KBM-7 (cell line): ENCODE measurements around the gene CNPY4.
A peak's percentile ranks its signal among the peaks of the same experiment; 100 is the strongest.

Source experiments
- DNase-seq: peaks from one replicate; pipeline ENCODE4 v3.0.0-alpha.2; 2015
- in situ Hi-C: fragments of 300-500 bp; cut with MboI; formaldehyde crosslinking; loops from 2 replicates; pipeline ENCODE4 v1.14.3; 2020; ENCODE audit warnings: low sequenced_read_pairs, low pct_unique_long_range_greater_than_20kb, mixed read lengths

Gene CNPY4

DNA sequence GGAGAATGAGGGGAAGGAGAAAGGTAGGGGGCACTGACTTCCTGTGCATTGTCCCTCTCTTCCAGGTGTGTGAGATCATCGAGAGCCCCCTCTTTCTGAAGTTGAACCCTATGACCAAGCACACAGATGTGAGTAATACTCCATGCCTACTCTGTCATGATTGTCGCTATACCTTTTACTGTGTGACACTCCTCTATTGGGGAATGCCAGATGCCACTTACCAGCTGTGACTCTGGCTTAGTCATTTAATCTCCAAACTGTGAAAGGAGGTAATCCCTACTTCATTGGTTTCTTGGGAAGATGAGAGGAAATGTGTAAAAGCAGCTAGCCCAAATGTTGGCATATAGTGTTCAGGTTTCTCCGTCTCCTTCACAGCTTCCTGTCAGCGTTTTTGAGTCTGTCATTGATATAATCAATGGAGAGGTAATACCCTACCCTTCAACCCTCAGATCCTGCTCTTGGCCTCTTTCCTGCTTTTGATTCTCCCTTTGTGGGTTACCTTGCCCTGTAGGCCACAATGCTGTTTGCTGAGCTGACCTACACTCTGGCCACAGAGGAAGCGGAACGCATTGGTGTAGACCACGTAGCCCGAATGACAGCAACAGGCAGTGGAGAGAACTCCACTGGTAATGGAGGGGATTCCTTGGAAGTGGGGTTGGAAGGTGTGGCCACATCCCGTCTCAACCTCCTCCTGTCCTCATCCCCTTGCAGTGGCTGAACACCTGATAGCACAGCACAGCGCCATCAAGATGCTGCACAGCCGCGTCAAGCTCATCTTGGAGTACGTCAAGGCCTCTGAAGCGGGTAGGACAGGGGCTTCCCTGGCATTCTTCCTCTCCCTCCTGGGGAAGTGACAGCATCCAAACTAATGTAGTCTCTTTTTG, 28.7 kb upstream of the CNPY4 start:
- DNase-seq, result no peak
- in situ Hi-C loops, result no loop called here

DNA sequence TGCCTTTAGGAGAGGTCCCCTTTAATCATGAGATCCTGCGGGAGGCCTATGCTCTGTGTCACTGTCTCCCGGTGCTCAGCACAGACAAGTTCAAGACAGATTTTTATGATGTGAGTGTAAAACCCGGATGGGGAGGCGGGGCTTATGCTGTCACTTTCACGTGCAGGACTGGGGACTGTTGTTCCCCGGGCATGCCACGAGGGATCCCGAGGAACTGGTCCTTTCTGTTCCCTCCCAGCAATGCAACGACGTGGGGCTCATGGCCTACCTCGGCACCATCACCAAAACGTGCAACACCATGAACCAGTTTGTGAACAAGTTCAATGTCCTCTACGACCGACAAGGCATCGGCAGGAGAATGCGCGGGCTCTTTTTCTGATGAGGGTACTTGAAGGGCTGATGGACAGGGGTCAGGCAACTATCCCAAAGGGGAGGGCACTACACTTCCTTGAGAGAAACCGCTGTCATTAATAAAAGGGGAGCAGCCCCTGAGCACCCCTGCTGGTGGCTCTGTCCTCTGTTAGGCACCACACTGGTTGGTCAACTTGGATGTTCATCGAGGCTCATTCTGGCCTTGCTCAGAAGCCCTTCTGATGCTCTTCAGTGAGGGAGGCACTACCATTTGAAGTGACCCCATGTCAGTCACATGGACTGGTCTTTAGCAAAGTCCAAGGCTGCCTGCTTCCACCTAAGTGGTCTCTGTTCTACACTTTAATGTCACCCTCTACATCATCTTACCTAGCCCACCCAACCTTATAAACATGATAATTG, 27.8 kb upstream of the CNPY4 start:
- in situ Hi-C loops, result no loop called here
- peak; percentile 29 for DNase-seq

DNA sequence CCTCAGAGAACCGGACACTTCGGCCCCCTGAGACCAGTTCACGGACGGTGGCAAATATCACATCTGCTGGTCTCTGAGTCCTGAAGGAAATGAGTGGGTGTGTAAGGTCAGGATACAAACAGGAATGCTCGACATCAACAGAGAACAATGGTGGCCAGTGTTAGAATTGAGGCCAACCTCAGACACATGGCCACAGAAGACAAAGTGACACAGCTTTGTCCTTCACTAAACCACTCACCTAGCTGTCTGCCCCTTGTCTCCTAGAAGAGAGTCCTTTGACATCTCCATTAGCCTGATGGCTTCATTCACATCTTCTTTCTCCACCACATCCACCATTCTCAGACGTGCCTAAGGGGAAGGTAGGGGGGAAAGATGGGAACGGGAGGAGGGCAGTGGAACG, 26.4 kb upstream of the CNPY4 start:
- DNase-seq, result no peak
- in situ Hi-C loops, result no loop called here

DNA sequence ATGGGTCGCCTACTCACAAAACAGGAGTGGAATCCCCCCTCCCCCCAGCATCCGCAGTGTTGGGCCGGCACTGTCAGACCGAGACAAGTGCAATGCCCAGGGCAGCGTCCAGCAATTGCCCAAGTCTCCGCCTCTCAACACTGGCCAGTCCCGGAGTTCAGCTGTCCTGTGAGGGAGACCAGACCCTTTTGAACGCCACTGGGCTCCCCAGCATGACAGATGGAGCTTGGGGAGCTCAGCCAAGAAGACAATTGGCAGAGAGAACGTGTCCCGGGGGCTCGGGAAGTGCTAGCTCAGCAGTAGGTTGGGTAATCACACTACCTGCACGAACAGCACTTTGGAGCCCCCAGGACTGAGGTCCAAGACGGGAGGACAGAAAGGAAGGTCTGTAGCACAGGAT, 25.9 kb upstream of the CNPY4 start:
- DNase-seq, result no peak
- in situ Hi-C loops, result no loop called here

DNA sequence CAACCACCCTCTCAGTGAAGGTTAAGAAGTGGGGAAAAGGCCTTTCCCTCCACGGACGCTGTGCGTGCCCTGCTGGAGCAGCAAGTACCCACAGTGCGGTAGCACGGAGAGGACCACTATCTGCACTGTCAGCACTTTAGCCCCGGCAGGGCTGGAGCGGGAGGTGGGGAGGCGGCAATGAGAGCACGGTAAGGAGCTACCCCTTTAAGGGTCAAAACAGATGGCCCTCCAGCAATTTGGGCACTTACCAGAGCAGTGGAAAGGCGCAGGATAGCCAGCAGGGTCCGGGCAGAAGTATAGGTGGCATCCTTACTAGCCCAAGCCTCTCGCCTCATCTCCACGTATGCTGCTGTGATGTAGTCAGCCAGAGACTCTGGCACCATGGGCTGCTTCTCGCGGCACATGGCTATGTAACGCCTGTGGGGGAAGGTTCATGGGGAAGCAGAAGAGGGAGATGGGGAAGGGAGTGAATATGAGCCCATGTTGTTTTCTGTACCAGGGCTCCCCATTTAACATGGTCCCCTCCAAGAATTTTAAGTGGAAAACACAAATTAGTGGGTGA, 25.4 kb upstream of the CNPY4 start:
- no peak for DNase-seq
- in situ Hi-C loops, result no loop called here

DNA sequence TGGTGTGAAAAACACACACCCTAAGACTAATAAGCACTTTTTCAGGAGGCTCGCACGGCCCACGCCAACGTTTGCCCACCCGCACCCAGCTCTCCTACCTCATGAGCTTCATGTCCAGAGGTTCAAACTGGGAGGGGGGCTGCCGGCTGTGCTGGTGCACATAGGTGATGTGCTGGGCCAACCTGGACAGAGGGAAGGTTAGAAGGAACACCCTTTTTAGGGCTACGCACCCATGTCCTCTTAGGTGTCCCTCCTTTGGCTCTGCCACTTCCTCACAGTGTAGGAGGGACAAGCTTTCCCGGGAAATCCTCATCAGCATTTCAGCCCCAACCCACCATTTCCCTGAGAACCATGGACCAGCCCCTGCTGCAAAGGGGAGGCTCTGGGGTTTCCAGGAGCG, 24.1 kb upstream of the CNPY4 start:
- DNase-seq, result no peak

DNA sequence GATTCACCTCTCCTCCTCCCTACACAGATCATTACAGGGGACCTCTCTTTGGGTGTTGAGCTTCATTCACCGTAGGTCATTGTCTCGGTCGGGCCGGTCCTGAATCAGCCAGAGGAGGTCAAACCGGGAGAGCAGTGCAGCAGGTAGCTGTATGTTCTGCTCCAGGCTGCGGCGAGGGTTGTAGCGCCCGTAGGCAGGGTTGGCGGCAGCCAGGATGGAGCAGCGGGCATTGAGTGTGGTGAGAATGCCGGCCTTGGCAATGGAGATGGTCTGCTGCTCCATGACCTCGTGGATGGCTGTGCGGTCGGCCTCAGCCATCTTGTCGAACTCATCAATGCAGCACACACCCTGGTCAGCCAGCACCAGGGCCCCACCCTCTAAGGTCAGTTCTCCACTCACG, 23.7 kb upstream of the CNPY4 start:
- DNase-seq, result no peak
- in situ Hi-C loops, result no loop called here

More for the DNA sequence above, 24.1 kb upstream of the CNPY4 start:
- in situ Hi-C loops, result no loop called here

DNA sequence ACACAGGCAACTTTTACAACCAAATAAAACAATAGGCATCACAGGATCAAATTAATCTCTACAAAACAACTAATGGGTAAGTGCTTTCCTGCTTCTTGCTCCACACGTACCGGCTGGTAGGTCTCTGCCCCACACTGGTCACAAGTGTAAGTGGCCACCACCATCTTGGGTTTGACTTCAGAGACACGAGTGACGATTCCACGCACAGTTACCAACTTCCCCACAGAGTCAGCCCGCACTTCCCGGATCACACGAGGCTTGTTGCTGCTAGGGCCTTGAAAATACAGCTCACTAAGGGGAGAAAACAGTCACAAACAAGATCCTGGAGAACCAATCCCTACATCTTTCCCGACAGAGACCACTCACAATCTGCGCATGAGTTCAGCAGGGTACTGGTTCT, 20.5 kb upstream of the CNPY4 start:
- no peak for DNase-seq
- in situ Hi-C loops, result no loop called here

DNA sequence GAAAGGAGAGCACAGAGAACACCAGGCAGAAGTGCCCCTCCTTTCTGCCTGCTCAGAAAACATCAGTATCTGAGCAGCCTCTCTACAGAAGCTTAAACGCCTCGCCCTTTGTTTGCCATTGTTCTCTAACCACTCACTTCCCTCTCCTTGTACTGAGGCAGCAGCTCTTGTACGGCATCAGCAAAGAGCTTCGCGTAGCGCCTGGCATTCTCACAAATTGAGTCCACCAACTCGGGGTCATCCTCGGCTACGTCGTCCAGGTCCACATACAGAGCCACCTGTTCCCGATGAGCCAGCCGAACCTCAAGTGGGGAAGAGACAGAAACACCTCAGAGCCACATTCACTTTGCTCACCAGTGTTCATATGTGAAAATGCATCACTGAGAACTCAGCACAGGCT, 20.0 kb upstream of the CNPY4 start:
- no peak for DNase-seq
- in situ Hi-C loops, result no loop called here

DNA sequence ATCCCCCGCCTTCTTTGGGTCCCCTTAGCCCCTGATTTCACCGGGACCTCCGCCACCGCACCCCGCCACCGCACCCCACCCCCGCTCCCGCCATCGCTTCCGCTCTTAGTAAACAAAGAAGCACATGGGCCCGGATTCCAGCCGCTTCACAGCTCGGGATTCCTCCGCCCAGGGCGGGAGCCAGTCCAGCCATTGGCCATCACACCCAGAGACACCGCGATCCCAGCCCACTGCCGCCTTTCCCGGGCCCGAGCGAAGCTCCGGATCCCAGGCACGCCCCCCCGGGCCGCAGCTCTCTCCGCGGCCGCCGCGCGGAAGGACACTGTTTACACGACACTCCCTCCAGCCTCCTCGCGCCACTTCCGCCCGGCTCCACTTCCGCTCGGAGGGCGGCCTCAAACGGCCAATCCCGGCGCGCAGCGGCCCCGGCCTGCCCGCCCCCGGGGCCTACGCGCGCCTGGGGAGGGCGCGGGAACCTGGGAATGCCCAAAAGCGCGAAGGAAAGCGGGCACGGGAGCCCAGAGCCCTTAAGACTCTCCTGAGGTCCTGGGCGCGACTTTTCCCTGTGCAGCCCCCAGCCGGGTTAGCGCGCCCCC, 18.9 kb upstream of the CNPY4 start:
- in situ Hi-C loops, result no loop called here
- DNase-seq, result peak; percentile 90

DNA sequence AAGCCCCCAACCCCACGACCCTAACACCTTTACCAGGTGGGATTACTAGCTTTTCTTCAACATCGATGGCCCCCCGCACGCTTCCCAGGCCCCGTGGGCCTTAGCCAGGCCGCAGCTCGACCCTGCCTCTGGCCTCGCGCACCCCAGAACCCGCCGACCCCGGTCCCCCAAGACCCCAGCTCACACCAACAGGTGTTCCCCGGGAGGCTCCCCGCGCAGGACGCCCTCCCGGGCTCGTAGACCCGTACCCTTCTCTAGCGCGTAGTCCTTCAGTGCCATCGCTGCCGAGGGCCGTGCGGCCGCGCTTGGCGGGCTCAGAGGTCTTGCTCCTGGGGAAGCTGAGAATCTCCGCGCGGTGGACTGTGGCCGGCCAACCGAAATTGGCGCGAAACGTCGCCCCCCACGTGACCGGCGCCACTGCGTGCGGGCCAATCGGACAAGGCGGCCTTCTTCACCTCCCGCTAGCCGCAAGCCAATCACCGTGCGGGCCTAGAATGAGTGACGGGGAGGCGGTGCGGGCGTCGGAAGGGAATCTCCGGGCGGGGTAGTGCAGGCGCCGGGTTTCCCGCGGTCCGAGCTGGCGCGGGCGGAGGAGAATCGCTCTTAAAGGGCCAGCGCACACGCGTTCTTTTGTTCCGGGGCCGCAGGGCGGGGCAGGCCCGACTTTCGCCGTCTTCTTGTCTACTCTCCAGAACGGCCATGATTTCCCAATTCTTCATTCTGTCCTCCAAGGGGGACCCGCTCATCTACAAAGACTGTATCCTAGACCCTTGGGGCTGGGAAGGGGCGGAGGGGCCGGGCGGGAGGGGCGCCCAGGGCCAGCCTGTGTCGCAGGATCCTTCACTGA, 18.2 kb upstream of the CNPY4 start, which contains the start of the genes AP4M1 and MCM7:
TSS of gene AP4M1 (plus strand) at position 628 of the 847 bp plus-strand sequence. CDS start at position 700, 72 bp downstream.
TSS of gene MCM7 (minus strand) at position 382 of the 847 bp plus-strand sequence. CDS start at position 279, 103 bp downstream.
- in situ Hi-C loops, result no loop called here
- DNase-seq, result peak; percentile 99

DNA sequence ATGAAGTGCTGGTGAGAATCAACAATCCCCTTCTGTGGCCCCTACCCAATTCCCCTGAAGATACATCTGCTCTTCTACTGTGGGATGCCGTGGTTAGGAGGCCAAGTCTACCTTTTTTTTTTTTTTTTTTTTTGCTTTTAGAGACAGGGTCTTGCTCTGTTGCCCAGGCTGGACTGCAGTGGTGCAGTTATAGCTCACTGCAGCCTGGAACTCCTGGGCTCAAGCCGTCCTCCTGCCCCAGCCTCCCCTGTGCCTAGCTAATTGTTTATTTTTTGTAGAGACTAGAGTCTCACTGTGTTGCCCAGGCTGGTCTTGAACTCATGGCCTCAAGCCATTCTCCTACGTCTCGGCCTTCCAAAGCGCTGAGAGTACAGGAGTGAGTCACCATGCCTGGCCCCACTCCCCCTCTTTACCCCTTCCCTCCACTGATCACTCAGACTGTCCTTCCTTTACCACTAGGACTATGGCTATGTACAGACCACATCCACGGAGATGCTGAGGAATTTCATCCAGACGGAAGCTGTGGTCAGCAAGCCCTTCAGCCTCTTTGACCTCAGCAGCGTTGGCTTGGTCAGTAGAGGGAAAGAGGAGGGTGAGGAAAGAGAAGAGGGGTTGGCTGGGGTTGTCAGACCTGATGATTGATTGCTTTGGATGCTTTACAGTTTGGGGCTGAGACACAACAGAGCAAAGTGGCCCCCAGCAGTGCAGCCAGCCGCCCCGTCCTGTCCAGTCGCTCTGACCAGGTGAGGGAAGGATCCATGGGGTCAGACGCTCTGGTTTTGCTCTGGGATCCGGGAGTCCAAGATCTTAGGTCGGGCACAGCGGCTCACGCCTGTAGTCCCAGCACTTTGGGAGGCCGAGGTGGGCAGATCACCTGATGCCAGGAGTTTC, 16.2 kb upstream of the CNPY4 start:
- DNase-seq, result no peak
- in situ Hi-C loops, result no loop called here

DNA sequence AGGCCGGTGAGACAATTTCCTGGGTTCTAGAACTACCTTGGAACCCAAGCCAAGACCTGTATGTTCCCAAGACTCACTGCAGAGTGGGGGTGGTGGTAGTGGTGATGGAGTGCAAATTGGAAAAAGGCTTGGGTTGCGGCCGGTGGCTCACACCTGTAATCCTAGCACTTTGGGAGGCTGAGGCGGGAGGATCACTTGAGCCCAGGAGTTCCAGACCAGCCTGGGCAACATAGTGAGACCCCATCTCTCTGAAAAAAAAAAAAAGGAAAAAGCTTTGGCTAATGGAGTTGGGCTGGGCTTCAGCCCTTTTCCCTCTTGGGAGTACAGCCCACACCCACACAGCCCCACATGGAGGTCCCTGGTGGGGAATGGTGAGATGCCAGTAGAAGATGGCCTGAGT, 13.9 kb upstream of the CNPY4 start:
- in situ Hi-C loops, result no loop called here
- no peak for DNase-seq

DNA sequence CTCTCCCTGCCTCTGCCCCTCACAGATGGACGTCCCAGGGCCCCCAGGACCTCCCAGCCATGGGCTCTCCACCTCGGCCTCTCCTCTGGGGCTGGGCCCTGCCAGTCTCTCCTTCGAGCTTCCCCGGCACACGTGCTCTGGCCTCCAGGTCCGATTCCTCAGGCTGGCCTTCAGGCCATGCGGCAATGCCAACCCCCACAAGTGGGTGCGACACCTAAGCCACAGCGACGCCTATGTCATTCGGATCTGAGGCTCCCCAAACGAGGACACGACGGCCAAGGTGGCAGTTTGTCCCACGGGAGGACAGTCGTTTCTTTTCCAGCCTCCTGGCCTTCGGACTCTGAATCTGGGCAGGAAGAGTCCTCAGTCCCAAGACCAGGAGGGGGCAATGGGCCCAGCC, 12.8 kb upstream of the CNPY4 start:
- in situ Hi-C loops, result no loop called here
- DNase-seq, result no peak

DNA sequence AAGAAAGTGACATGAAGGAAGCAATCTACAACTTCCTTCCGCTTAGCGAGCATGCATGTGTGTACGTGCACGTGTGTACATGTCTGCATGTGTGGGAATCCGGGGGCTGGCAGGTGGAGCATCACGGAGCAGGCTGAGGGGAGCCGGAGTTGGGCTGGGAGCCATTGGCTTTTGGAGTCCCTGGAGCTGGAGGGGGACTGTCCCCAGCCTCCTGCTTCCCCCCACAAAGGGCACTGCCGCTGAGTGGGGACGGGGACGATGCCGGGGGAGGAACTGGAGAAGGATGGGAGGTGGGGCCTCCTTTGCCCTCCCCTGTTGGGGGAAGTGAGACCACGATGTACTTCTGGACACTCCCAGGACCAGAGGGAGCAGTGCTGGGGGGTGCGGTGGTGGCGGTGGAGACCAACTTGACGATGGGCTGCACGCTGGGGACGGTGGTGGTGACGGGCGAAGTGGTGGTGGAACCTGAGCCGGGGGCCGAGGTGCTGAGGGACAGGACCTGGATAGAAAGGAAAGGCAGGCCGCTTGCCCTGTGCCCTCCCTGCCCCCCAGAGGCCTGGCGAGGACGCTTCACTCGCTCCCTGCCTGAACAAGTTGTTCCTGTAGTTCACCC, 12.2 kb upstream of the CNPY4 start:
- in situ Hi-C loops, result no loop called here
- no peak for DNase-seq

DNA sequence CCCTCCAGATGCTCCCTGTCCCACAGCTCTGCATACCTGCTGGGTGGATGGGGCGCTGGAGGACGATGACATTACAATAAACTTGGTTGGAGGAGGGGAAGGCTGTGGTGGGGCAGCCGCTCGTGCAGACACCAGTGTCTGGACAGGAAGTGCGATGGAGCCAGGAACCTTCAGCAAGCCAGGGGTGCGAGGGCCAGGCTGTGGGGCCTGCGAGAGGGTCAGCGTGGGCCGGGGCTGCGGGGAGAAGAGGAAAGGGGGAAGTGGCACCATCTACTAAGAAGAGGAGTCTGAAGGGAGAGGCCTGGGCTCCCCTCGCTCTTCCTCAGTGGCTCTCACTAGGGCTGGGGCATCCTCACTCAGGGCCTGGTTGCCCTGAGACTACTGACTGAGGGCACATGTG, 11.5 kb upstream of the CNPY4 start:
- in situ Hi-C loops, result no loop called here
- DNase-seq, result no peak

DNA sequence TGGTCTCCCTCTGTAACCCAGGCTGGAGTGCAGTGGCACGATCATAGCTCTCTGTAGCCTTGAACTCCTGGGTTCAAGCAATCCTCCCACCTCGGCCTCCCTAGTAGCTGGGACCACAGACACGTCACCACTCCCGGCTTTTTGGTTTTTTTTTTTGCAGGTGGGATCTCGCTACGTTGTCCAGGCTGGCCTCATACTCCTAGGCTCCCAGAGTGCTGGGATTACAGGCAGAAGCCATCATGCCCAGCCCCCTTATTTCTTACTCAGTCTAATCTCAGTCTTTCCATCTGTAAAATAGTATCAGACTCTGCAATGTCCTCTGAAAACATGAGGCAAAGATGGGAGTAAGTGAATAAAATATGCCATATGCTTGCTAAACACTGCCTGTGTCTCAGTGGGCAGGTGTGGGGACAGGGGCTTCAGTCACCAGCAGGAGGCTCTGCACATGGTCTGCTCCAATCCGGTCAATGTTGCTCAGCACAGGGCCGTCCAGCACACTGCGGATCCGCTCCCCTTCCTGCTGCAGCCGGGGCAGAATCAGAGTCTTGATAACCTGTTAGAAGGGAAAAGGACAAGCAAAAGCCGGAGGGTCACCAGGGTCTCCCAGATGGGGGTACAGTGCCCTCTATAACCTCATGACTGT, 9.8 kb upstream of the CNPY4 start:
- no peak for DNase-seq
- in situ Hi-C loops, result no loop called here
